T-cell (primary cell): ENCODE measurements around the gene RBMXL2. TPM values are rescaled to one million over a fixed set of nuclear protein-coding genes. Genes with fewer than 3 reads are reported as not detected.
A peak's percentile ranks its signal among the peaks of the same experiment; 100 is the strongest.

Experiments used
- ATAC-seq, 4 experiments: fragments of 200-7000 bp in 3 of 4; fragments of 150-1000 bp in 1 of 4; cut with Tn5 transposase; replicated peaks in 1 of 4; 1 replicate in 3 of 4; 2 replicates in 1 of 4; pipeline ENCODE4 v1.10.0; 2021; ENCODE audit warnings: moderate library complexity in 3 of 4, mild to moderate bottlenecking in 2 of 4, moderate number of reproducible peaks in 1 of 4
- CTCF ChIA-PET, 2 donors: fragments of 300-600 bp; sonication (Branson Sonifier 250); formaldehyde crosslinking; loops; one replicate each; lab custom pipeline; 2022; ENCODE audit warnings: antibody characterized with exemption in 2 of 2; lab: Charles Lee
- POLR2A ChIA-PET, 2 donors: fragments of 300-600 bp; sonication (Branson Sonifier 250); formaldehyde crosslinking; loops; one replicate each; lab custom pipeline; 2022; ENCODE audit warnings: antibody characterized with exemption in 2 of 2; lab: Charles Lee
- DNase-seq, 35 experiments: peaks; one replicate each; pipeline versions ENCODE4 v3.0.0 to v3.0.0-alpha.2; 2013 to 2023
- H3K27ac ChIP-seq: one replicate; pipeline ENCODE4 v1.5.1; 2013; ENCODE audit warnings: low read length
- H3K27me3 ChIP-seq, 2 experiments: replicated peaks in 1 of 2; 1 replicate in 1 of 2; 2 replicates in 1 of 2; pipeline versions ENCODE4 v1.6.1 to v1.7.0; 2013; ENCODE audit warnings: low read length in 1 of 2, mixed read lengths in 1 of 2; ENCODE audit not compliant: control insufficient read depth in 2 of 2, insufficient read depth in 2 of 2; ENCODE audit errors: extremely low read depth in 1 of 2
- H3K36me3 ChIP-seq, 2 donors: 1 replicate in 1 of 2; 2 replicates in 1 of 2; pipeline versions ENCODE4 v1.6.1 to v1.7.0; 2013; ENCODE audit warnings: low read length in 1 of 2; ENCODE audit not compliant: control insufficient read depth in 2 of 2, insufficient read depth in 1 of 2; ENCODE audit errors: extremely low read depth in 1 of 2
- H3K4me1 ChIP-seq, 2 experiments: 1 replicate in 1 of 2; 2 replicates in 1 of 2; pipeline versions ENCODE4 v1.6.1 to v1.7.0; 2013; ENCODE audit warnings: low read length in 2 of 2, mixed read lengths in 1 of 2; ENCODE audit not compliant: insufficient read depth in 2 of 2, control insufficient read depth in 1 of 2; ENCODE audit errors: extremely low read depth in 1 of 2
- H3K4me3 ChIP-seq, 2 donors: 1 replicate in 1 of 2; 2 replicates in 1 of 2; pipeline versions ENCODE4 v1.5.1 to v1.7.0; 2013; ENCODE audit warnings: mild to moderate bottlenecking in 2 of 2, low read length in 1 of 2, moderate library complexity in 1 of 2; ENCODE audit not compliant: control insufficient read depth in 1 of 2; ENCODE audit errors: extremely low read depth in 1 of 2
- H3K9me3 ChIP-seq: 2 replicates; pipeline ENCODE4 v1.7.0; 2013
- H3K27ac Mint-ChIP-seq, 2 donors: one replicate each; pipeline ENCODE4 v1.8.0; 2020 to 2021; ENCODE audit warnings: mild to moderate bottlenecking in 2 of 2, mixed read lengths in 2 of 2
- H3K27me3 Mint-ChIP-seq, 2 donors: one replicate each; pipeline ENCODE4 v1.8.0; 2021 to 2022; ENCODE audit warnings: mixed read lengths in 2 of 2
- H3K36me3 Mint-ChIP-seq: one replicate; pipeline ENCODE4 v1.8.0; 2021; ENCODE audit warnings: mixed read lengths
- H3K4me1 Mint-ChIP-seq, 3 donors: one replicate each; pipeline ENCODE4 v1.8.0; 2020 to 2022; ENCODE audit warnings: mixed read lengths in 3 of 3, mild to moderate bottlenecking in 1 of 3
- H3K4me3 Mint-ChIP-seq, 3 donors: one replicate each; pipeline ENCODE4 v1.8.0; 2020 to 2022; ENCODE audit warnings: mild to moderate bottlenecking in 3 of 3, mixed read lengths in 3 of 3, moderate library complexity in 3 of 3
- H3K9me3 Mint-ChIP-seq, 3 donors: one replicate each; pipeline ENCODE4 v1.8.0; 2020 to 2022; ENCODE audit warnings: mixed read lengths in 3 of 3
- WGBS: methylation state at CpG from one replicate; pipeline ENCODE4 v1.1.5; 2013; ENCODE audit warnings: missing lambda C conversion rate; ENCODE audit not compliant: insufficient coverage; 5-methylcytosine and 5-hydroxymethylcytosine counted together
- total RNA-seq, 35 experiments: library from RNA in 6 of 35; stranded (reverse) in 6 of 35; fragments of 120-200 nt in 1 of 35; gene quantifications; one replicate each; pipeline versions ENCODE4 v1.2.1 to v1.2.4 and lab custom pipeline; 2013 to 2026

RBMXL2 gene
- total RNA-seq, 5 donors from 2014 or later (not counting 1 experiment from before 2014, with no cell fraction given): not detected

GRCh38 chr11:7089328-7090251 lies 792 bp downstream of the RBMXL2 start:
- POLR2A ChIA-PET: no interaction called here
- no peaks in the 10 kb centered on the region for H3K9me3 ChIP-seq
- DNase-seq (no peak), ATAC-seq (no peak)
- H3K27me3 ChIP-seq: no peaks in the 10 kb centered on the region
- no peaks in the 10 kb centered on the region for H3K36me3 ChIP-seq
- Mint-ChIP-seq H3K27ac (no peak overlapping the region), H3K36me3 (no peaks in the 10 kb centered on the region), H3K4me3 (no peak overlapping the region), H3K4me1 (no peaks in the 10 kb centered on the region), H3K27me3 (peaks cover 17 to 22% of the 10 kb centered on the region in 2 donors), H3K9me3 (no peaks in the 10 kb centered on the region)
- H3K4me3 ChIP-seq: no peak overlapping the region
- CTCF ChIA-PET: no interaction called here
- no peak overlapping the region for H3K27ac ChIP-seq
- no peaks in the 10 kb centered on the region for H3K4me1 ChIP-seq
- WGBS: 92% methylated on average over 103 of the region's 111 CpGs

GRCh38 chr11:7098235-7098832 lies 9.5 kb downstream of the RBMXL2 start:
- Histone ChIP-seq H3K4me3 (no peak overlapping the region), H3K36me3 (no peaks in the 10 kb centered on the region), H3K27me3 (peaks cover 0 to 2% of the 10 kb centered on the region in 2 experiments), H3K9me3 (no peaks in the 10 kb centered on the region), H3K4me1 (no peaks in the 10 kb centered on the region), H3K27ac (no peak overlapping the region)
- ChIA-PET POLR2A (no interaction called here), CTCF (interaction anchor here (0.7 to 3.9 kb wide), 11 partner anchors 343 to 1001 kb away, joined by 3 to 41 read pairs (median 4); partner anchors contain the start of gene EIF3F (in 1 of the 2))
- Mint-ChIP-seq H3K4me1 (no peaks in the 10 kb centered on the region), H3K27ac (no peak overlapping the region), H3K27me3 (peaks cover 11 to 16% of the 10 kb centered on the region in 2 donors), H3K4me3 (no peak overlapping the region), H3K9me3 (no peaks in the 10 kb centered on the region), H3K36me3 (no peaks in the 10 kb centered on the region)
- ATAC-seq: peak in 3 of 4 experiments; percentile 30 to 55 (median 48)
- DNase-seq: peak in 2 of 35 experiments; percentile 16 to 72
- no CpG with 5 or more reads among the region's 2 CpGs for WGBS

- Histone ChIP-seq H3K36me3 (no peaks in the 10 kb centered on the region), H3K27ac (no peak overlapping the region), H3K9me3 (no peaks in the 10 kb centered on the region), H3K4me1 (no peaks in the 10 kb centered on the region), H3K4me3 (no peak overlapping the region), H3K27me3 (peaks cover 3 to 4% of the 10 kb centered on the region in 2 experiments)
- no peak overlapping the region for H3K4me3 Mint-ChIP-seq
- ChIA-PET POLR2A (no interaction called here), CTCF (interaction anchor here in 1 of 2 donors (0.7 kb wide), 1 partner anchor 25 kb away, joined by 3 read pairs; no protein-coding TSS in a partner anchor)
- ATAC-seq (no peak), DNase-seq (no peak)
- H3K36me3 Mint-ChIP-seq: no peaks in the 10 kb centered on the region
- WGBS: no CpG with 5 or more reads among the region's 1 CpG
- no peaks in the 10 kb centered on the region for H3K4me1 Mint-ChIP-seq
- H3K27me3 Mint-ChIP-seq: peaks cover 15 to 28% of the 10 kb centered on the region in 2 donors
- H3K9me3 Mint-ChIP-seq: no peaks in the 10 kb centered on the region
- H3K27ac Mint-ChIP-seq: no peak overlapping the region
Observed at GRCh38 chr11:7115780-7116179, 27.0 kb downstream of the RBMXL2 start.

- DNase-seq: no peak
- no peak overlapping the region for H3K4me3 Mint-ChIP-seq
- CTCF ChIA-PET: no interaction called here
Observed at GRCh38 chr11:7116370-7116769, 27.6 kb downstream of the RBMXL2 start.

GRCh38 chr11:7138051-7138450 lies 49.3 kb downstream of the RBMXL2 start:
- Mint-ChIP-seq H3K9me3 (no peaks in the 10 kb centered on the region), H3K27ac (no peak overlapping the region), H3K4me1 (no peaks in the 10 kb centered on the region), H3K36me3 (no peaks in the 10 kb centered on the region), H3K4me3 (no peak overlapping the region), H3K27me3 (peaks cover 13 to 39% of the 10 kb centered on the region in 2 donors)
- Histone ChIP-seq H3K27ac (no peak overlapping the region), H3K9me3 (no peaks in the 10 kb centered on the region), H3K4me3 (no peak overlapping the region), H3K27me3 (no peaks in the 10 kb centered on the region), H3K4me1 (no peaks in the 10 kb centered on the region), H3K36me3 (no peaks in the 10 kb centered on the region)
- ATAC-seq (no peak), DNase-seq (no peak)
- POLR2A ChIA-PET: no interaction called here
- CTCF ChIA-PET: no interaction called here
- WGBS: 67% methylated on average over 1 of the region's 1 CpG

More at GRCh38 chr11:7116370-7116769, 27.6 kb downstream of the RBMXL2 start:
- Histone ChIP-seq H3K27me3 (peaks cover 3 to 4% of the 10 kb centered on the region in 2 experiments), H3K27ac (no peak overlapping the region), H3K4me1 (no peaks in the 10 kb centered on the region), H3K4me3 (no peak overlapping the region), H3K9me3 (no peaks in the 10 kb centered on the region), H3K36me3 (no peaks in the 10 kb centered on the region)
- H3K36me3 Mint-ChIP-seq: no peaks in the 10 kb centered on the region
- no peaks in the 10 kb centered on the region for H3K9me3 Mint-ChIP-seq
- POLR2A ChIA-PET: no interaction called here
- H3K4me1 Mint-ChIP-seq: no peaks in the 10 kb centered on the region
- WGBS: no CpG with 5 or more reads among the region's 3 CpGs
- H3K27ac Mint-ChIP-seq: no peak overlapping the region
- no peak for ATAC-seq
- peaks cover 11 to 25% of the 10 kb centered on the region in 2 donors for H3K27me3 Mint-ChIP-seq
